ENCODE data around the gene TTC32.

TTC32 gene

DNA sequence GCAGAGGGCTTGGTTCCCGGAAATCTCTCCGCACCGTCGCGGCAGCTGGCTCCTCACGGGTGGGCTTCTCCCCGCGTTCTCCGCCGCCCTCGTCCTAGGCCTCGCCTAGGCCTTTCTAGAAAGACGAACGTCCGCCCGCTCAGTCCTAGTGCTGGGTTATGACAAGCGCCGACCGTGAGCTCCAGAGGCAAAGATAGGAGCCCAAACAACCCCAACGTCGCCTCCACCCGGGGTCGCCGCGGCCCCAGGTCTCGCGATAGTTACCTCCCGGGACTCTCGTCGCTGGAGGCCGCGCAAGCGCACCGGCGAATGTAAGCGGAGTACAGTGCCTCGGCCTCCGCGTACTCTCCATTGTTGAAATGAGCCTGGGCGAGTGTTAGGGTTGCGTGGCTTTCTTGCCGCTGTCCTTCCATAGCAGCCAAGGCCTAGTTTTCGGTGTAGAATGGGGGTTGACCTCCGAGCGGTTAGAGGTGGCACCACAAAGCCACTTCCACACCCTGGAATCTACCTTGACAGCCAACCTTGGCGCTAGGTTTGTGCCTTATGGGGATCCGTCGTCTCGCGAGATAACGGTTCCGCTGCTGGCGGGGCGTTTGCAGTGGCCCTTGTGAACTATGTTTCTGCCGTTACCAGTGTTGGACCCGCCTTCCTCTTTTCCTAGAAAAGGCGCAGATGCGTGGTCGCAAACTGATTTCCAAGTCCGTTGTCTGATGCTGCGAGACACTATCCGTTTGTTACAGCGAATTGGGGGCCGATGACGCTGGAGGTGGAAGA is at the start of gene TTC32:
Gene TTC32 (minus strand): TSS at position 542 of the 774 bp plus-strand sequence. CDS start 129 bp downstream, at position 413.
- Histone ChIP-seq H3K9ac (ENCODE audit: low read length in 5 of 5) (peak within 1 kb of the TSS; percentile 64 to 99 (median 89)), H3K4me1 (ENCODE audit: control insufficient read depth in 5 of 5, insufficient read depth in 5 of 5, low read length in 5 of 5) (peaks cover 7 to 37% (median 34%) of the 10 kb centered on the region in 5 donors), H3K36me3 (ENCODE audit: control insufficient read depth in 5 of 5, insufficient read depth in 5 of 5, low read length in 5 of 5) (no peaks in the 10 kb centered on the region), H3K9me3 (ENCODE audit: control insufficient read depth in 5 of 5, low read length in 5 of 5) (no peaks in the 10 kb centered on the region), H3K27ac (ENCODE audit: low read depth, low read length) (peak within 1 kb of the TSS; percentile 94), H3K27me3 (ENCODE audit: control insufficient read depth in 5 of 5, insufficient read depth in 4 of 5, low read length in 5 of 5) (no peaks in the 10 kb centered on the region), H3K4me3 (ENCODE audit: low read depth in 1 of 5, low read length in 5 of 5) (peak within 1 kb of the TSS; percentile 77 to 99 (median 97))

- no peak overlapping the region for H3K27ac ChIP-seq (ENCODE audit: low read depth, low read length)
- H3K9ac ChIP-seq (ENCODE audit: low read length in 5 of 5): no peak overlapping the region
- no peaks in the 10 kb centered on the region for H3K9me3 ChIP-seq (ENCODE audit: control insufficient read depth in 5 of 5, low read length in 5 of 5)
- no peak overlapping the region for H3K4me3 ChIP-seq (ENCODE audit: low read depth in 1 of 5, low read length in 5 of 5)
- H3K4me1 ChIP-seq (ENCODE audit: control insufficient read depth in 5 of 5, insufficient read depth in 5 of 5, low read length in 5 of 5): peaks cover 0 to 16% (median 4%) of the 10 kb centered on the region in 5 donors
- H3K36me3 ChIP-seq (ENCODE audit: control insufficient read depth in 5 of 5, insufficient read depth in 5 of 5, low read length in 5 of 5): peaks cover 0 to 23% (median 0%) of the 10 kb centered on the region in 5 donors
- H3K27me3 ChIP-seq (ENCODE audit: control insufficient read depth in 5 of 5, insufficient read depth in 4 of 5, low read length in 5 of 5): no peaks in the 10 kb centered on the region
Measured at GRCh38 chr2:19949071-19949470, 47.3 kb upstream of the TTC32 start.

GRCh38 chr2:19947184-19947940 is 45.6 kb upstream of the TTC32 start:
- peaks cover 0 to 16% (median 4%) of the 10 kb centered on the region in 5 donors for H3K4me1 ChIP-seq (ENCODE audit: control insufficient read depth in 5 of 5, insufficient read depth in 5 of 5, low read length in 5 of 5)
- H3K4me3 ChIP-seq (ENCODE audit: low read depth in 1 of 5, low read length in 5 of 5): no peak overlapping the region
- H3K36me3 ChIP-seq (ENCODE audit: control insufficient read depth in 5 of 5, insufficient read depth in 5 of 5, low read length in 5 of 5): peaks cover 0 to 27% (median 0%) of the 10 kb centered on the region in 5 donors
- no peak overlapping the region for H3K27ac ChIP-seq (ENCODE audit: low read depth, low read length)
- no peak overlapping the region for H3K9ac ChIP-seq (ENCODE audit: low read length in 5 of 5)
- no peaks in the 10 kb centered on the region for H3K9me3 ChIP-seq (ENCODE audit: control insufficient read depth in 5 of 5, low read length in 5 of 5)
- no peaks in the 10 kb centered on the region for H3K27me3 ChIP-seq (ENCODE audit: control insufficient read depth in 5 of 5, insufficient read depth in 4 of 5, low read length in 5 of 5)

DNA sequence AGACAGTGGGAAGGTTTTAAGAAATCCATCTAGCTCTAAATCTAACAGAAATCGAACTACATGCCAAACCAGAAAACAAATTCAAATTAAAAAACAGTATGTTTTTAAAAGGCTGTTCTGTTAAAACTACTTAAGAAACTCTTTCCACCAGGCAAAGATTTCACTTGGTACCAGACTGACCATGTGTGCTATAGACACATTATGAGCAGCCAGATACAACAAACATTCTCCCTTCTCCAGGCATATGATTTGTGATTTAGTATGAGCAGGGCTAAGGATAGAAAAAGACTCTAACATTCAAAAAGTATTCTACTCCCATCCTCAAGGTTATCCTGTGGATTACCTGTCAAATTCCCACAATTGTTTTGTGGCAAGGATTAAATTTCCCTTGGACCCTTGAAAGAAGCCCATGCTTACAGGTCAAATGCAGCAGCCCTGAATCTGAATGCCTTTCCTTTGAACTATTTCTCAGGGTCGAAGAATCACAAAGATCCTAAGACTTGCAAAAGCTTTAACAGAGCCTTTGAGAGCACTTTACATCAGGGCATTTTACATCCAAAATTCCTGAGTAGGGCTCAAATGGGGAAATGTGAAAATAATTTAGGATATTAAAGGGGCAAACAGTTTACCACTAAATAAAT is 42.5 kb upstream of the TTC32 start:
- Histone ChIP-seq H3K9ac (ENCODE audit: low read length in 5 of 5) (no peak overlapping the region), H3K27me3 (ENCODE audit: control insufficient read depth in 5 of 5, insufficient read depth in 4 of 5, low read length in 5 of 5) (no peaks in the 10 kb centered on the region), H3K4me3 (ENCODE audit: low read depth in 1 of 5, low read length in 5 of 5) (no peak overlapping the region), H3K9me3 (ENCODE audit: control insufficient read depth in 5 of 5, low read length in 5 of 5) (no peaks in the 10 kb centered on the region), H3K27ac (ENCODE audit: low read depth, low read length) (no peak overlapping the region), H3K36me3 (ENCODE audit: control insufficient read depth in 5 of 5, insufficient read depth in 5 of 5, low read length in 5 of 5) (peaks cover 0 to 19% (median 0%) of the 10 kb centered on the region in 5 donors), H3K4me1 (ENCODE audit: control insufficient read depth in 5 of 5, insufficient read depth in 5 of 5, low read length in 5 of 5) (peaks cover 0 to 15% (median 4%) of the 10 kb centered on the region in 5 donors)

DNA sequence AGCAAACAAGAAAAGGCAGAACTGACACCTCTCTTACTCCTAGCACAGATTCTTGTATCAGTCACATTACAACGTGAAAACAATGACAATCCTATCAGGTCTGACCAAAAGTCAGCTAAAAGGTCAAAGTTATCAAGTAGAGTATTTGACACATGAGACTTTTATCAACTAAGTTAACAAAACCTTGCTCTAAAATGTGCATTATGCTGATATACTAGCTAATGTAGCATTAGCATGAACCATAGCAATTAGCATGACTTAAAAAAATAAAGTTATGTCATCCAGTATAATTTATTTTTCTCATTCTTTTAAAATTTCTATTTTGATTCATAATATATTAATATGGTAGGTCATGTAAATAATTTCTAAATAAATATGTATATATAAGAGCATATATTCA is 41.4 kb upstream of the TTC32 start:
- H3K4me1 ChIP-seq (ENCODE audit: control insufficient read depth in 5 of 5, insufficient read depth in 5 of 5, low read length in 5 of 5): peaks cover 0 to 9% (median 0%) of the 10 kb centered on the region in 5 donors
- H3K4me3 ChIP-seq (ENCODE audit: low read depth in 1 of 5, low read length in 5 of 5): no peak overlapping the region
- no peak overlapping the region for H3K27ac ChIP-seq (ENCODE audit: low read depth, low read length)
- no peak overlapping the region for H3K9ac ChIP-seq (ENCODE audit: low read length in 5 of 5)
- H3K27me3 ChIP-seq (ENCODE audit: control insufficient read depth in 5 of 5, insufficient read depth in 4 of 5, low read length in 5 of 5): no peaks in the 10 kb centered on the region
- peaks cover 0 to 22% (median 0%) of the 10 kb centered on the region in 5 donors for H3K36me3 ChIP-seq (ENCODE audit: control insufficient read depth in 5 of 5, insufficient read depth in 5 of 5, low read length in 5 of 5)
- no peaks in the 10 kb centered on the region for H3K9me3 ChIP-seq (ENCODE audit: control insufficient read depth in 5 of 5, low read length in 5 of 5)

GRCh38 chr2:19942199-19942598 is 40.4 kb upstream of the TTC32 start:
- no peak overlapping the region for H3K9ac ChIP-seq (ENCODE audit: low read length in 5 of 5)
- no peaks in the 10 kb centered on the region for H3K27me3 ChIP-seq (ENCODE audit: control insufficient read depth in 5 of 5, insufficient read depth in 4 of 5, low read length in 5 of 5)
- no peak overlapping the region for H3K27ac ChIP-seq (ENCODE audit: low read depth, low read length)
- H3K9me3 ChIP-seq (ENCODE audit: control insufficient read depth in 5 of 5, low read length in 5 of 5): no peaks in the 10 kb centered on the region
- peaks cover 0 to 4% (median 0%) of the 10 kb centered on the region in 5 donors for H3K4me1 ChIP-seq (ENCODE audit: control insufficient read depth in 5 of 5, insufficient read depth in 5 of 5, low read length in 5 of 5)
- peaks cover 4 to 32% (median 5%) of the 10 kb centered on the region in 5 donors for H3K36me3 ChIP-seq (ENCODE audit: control insufficient read depth in 5 of 5, insufficient read depth in 5 of 5, low read length in 5 of 5)
- no peak overlapping the region for H3K4me3 ChIP-seq (ENCODE audit: low read depth in 1 of 5, low read length in 5 of 5)

- no peak overlapping the region for H3K27ac ChIP-seq (ENCODE audit: low read depth, low read length)
- H3K9ac ChIP-seq (ENCODE audit: low read length in 5 of 5): no peak overlapping the region
- H3K9me3 ChIP-seq (ENCODE audit: control insufficient read depth in 5 of 5, low read length in 5 of 5): no peaks in the 10 kb centered on the region
- no peaks in the 10 kb centered on the region for H3K27me3 ChIP-seq (ENCODE audit: control insufficient read depth in 5 of 5, insufficient read depth in 4 of 5, low read length in 5 of 5)
- H3K4me1 ChIP-seq (ENCODE audit: control insufficient read depth in 5 of 5, insufficient read depth in 5 of 5, low read length in 5 of 5): peaks cover 0 to 5% (median 0%) of the 10 kb centered on the region in 5 donors
- peaks cover 10 to 42% (median 14%) of the 10 kb centered on the region in 5 donors for H3K36me3 ChIP-seq (ENCODE audit: control insufficient read depth in 5 of 5, insufficient read depth in 5 of 5, low read length in 5 of 5)
- no peak overlapping the region for H3K4me3 ChIP-seq (ENCODE audit: low read depth in 1 of 5, low read length in 5 of 5)
Measured at GRCh38 chr2:19937004-19937403, 35.2 kb upstream of the TTC32 start.

- peaks cover 10 to 45% (median 14%) of the 10 kb centered on the region in 5 donors for H3K36me3 ChIP-seq (ENCODE audit: control insufficient read depth in 5 of 5, insufficient read depth in 5 of 5, low read length in 5 of 5)
- peaks cover 0 to 5% (median 0%) of the 10 kb centered on the region in 5 donors for H3K4me1 ChIP-seq (ENCODE audit: control insufficient read depth in 5 of 5, insufficient read depth in 5 of 5, low read length in 5 of 5)
- no peak overlapping the region for H3K27ac ChIP-seq (ENCODE audit: low read depth, low read length)
Measured at GRCh38 chr2:19936203-19936602, 34.4 kb upstream of the TTC32 start.

GRCh38 chr2:19933351-19933981 is 31.7 kb upstream of the TTC32 start:
- Histone ChIP-seq H3K27me3 (ENCODE audit: control insufficient read depth in 5 of 5, insufficient read depth in 4 of 5, low read length in 5 of 5) (no peaks in the 10 kb centered on the region), H3K4me1 (ENCODE audit: control insufficient read depth in 5 of 5, insufficient read depth in 5 of 5, low read length in 5 of 5) (peaks cover 0 to 5% (median 0%) of the 10 kb centered on the region in 5 donors), H3K9me3 (ENCODE audit: control insufficient read depth in 5 of 5, low read length in 5 of 5) (peaks cover 0 to 3% (median 0%) of the 10 kb centered on the region in 5 donors), H3K9ac (ENCODE audit: low read length in 5 of 5) (no peak overlapping the region), H3K27ac (ENCODE audit: low read depth, low read length) (no peak overlapping the region), H3K36me3 (ENCODE audit: control insufficient read depth in 5 of 5, insufficient read depth in 5 of 5, low read length in 5 of 5) (peaks cover 15 to 51% (median 23%) of the 10 kb centered on the region in 5 donors), H3K4me3 (ENCODE audit: low read depth in 1 of 5, low read length in 5 of 5) (no peak overlapping the region)

More at GRCh38 chr2:19936203-19936602, 34.4 kb upstream of the TTC32 start:
- Histone ChIP-seq H3K27me3 (ENCODE audit: control insufficient read depth in 5 of 5, insufficient read depth in 4 of 5, low read length in 5 of 5) (no peaks in the 10 kb centered on the region), H3K9me3 (ENCODE audit: control insufficient read depth in 5 of 5, low read length in 5 of 5) (no peaks in the 10 kb centered on the region), H3K4me3 (ENCODE audit: low read depth in 1 of 5, low read length in 5 of 5) (no peak overlapping the region), H3K9ac (ENCODE audit: low read length in 5 of 5) (no peak overlapping the region)

Data from subcutaneous abdominal adipose tissue (tissue), 5 donors.